Suprapubic skin (tissue), 4 donors: ENCODE data around the gene COL8A1.

Experiments
- CTCF ChIP-seq, 2 donors: fragments of 200-600 bp in 1 of 2; fragments of 450-650 bp in 1 of 2; sonication (generic) in 1 of 2; IDR thresholded peaks; one replicate each; pipeline ENCODE4 v1.5.1; 2016 to 2019; ENCODE audit warnings: antibody characterized with exemption in 2 of 2, mild to moderate bottlenecking in 1 of 2, moderate library complexity in 1 of 2
- POLR2A ChIP-seq, 2 donors: fragments of 450-650 bp; IDR thresholded peaks; one replicate each; pipeline ENCODE4 v1.6.1; 2017; ENCODE audit warnings: antibody characterized with exemption in 2 of 2, mild to moderate bottlenecking in 2 of 2, moderate library complexity in 2 of 2
- POLR2AphosphoS5 ChIP-seq, 3 donors: sonication (generic); formaldehyde crosslinking; IDR thresholded peaks; one replicate each; pipeline ENCODE4 v1.6.1; 2017; ENCODE audit warnings: antibody characterized with exemption in 3 of 3

- TF ChIP-seq POLR2A (IDR thresholded peaks at IDR 0.05): no peak
- no peak for TF ChIP-seq POLR2AphosphoS5 (IDR thresholded peaks at IDR 0.05)
- peak in 1 of 2 donors; percentile 15 for TF ChIP-seq CTCF (IDR thresholded peaks at IDR 0.05)
Observed at GRCh38 chr3:99747915-99748314, 109.5 kb downstream of the COL8A1 start.
